K562 (cell line): ENCODE results near the gene PSG2. TPM values are rescaled to one million over a fixed set of nuclear protein-coding genes. Genes with fewer than 3 reads are reported as not detected.
"Not testable (repeated sequence)": the region's sequence is repeated elsewhere in the genome, so short reads cannot be mapped to it uniquely, and the experiment has no call there.

Experiments
- ATAC-seq: fragments of 200-7000 bp; cut with Tn5 transposase; 3 replicates; pipeline ENCODE4 v1.9.1; 2020; ENCODE audit warnings: moderate library complexity
- BruUV-seq: library from RNA; stranded (reverse); fragments of 400-500 nt; replicated peaks from 2 replicates; lab custom pipeline; 2021; lab: Mats Ljungman, UMichigan
- CTCF ChIA-PET: fragments of 300-600 bp; formaldehyde crosslinking; extraction: SDS; loops from one replicate; lab custom pipeline; 2021; ENCODE audit warnings: low intra/inter-chr PET ratio; lab: Yijun Ruan, JAX
- POLR2A ChIA-PET: fragments of 300-600, 350-650 bp; sonication (Branson Sonifier 250); formaldehyde crosslinking; extraction: SDS; loops from one replicate; lab custom pipeline; 2021; ENCODE audit warnings: antibody characterized with exemption, inconsistent platforms; lab: Yijun Ruan, JAX
- DNase-seq, 4 experiments: peaks; one replicate each; pipeline versions ENCODE4 v3.0.0 to v3.0.0-alpha.2; 2011 to 2018; ENCODE audit warnings: low spot score in 3 of 4, mixed read lengths in 3 of 4; ENCODE audit errors: extremely low read depth in 1 of 4
- FAIRE-seq: peaks from 2 replicates; lab custom pipeline; 2011; peaks lifted over from hg19 to GRCh38; lab: Jason Lieb, UNC
- H2AFZ ChIP-seq: 2 replicates; pipeline ENCODE4 v1.6.0; 2011; ENCODE audit warnings: low read depth, low read length, control low read depth, inconsistent platforms
- H3K27ac ChIP-seq: fragments of 200-600 bp; 3 replicates; pipeline ENCODE4 v1.8.0; 2011; ENCODE audit warnings: low read depth, mild to moderate bottlenecking, control low read depth, inconsistent platforms, low read length, moderate library complexity, mixed read lengths; ENCODE audit errors: extremely low read depth
- H3K27me3 ChIP-seq, 2 experiments: fragments of 300-600 bp in 1 of 2; 2 replicates in 1 of 2; 3 replicates in 1 of 2; pipeline versions ENCODE4 v1.6.0 to v1.8.0; 2011; ENCODE audit warnings: inconsistent platforms in 2 of 2, low read length in 2 of 2, mild to moderate bottlenecking in 1 of 2, mixed read lengths in 1 of 2, moderate library complexity in 1 of 2; ENCODE audit not compliant: control insufficient read depth in 2 of 2, insufficient read depth in 2 of 2
- H3K36me3 ChIP-seq: fragments of 300-600 bp; 3 replicates; pipeline ENCODE4 v1.8.0; 2011; ENCODE audit warnings: mild to moderate bottlenecking, low read length, inconsistent platforms; ENCODE audit not compliant: control insufficient read depth, insufficient read depth
- H3K4me1 ChIP-seq, 2 experiments: fragments of 200-600 bp in 1 of 2; replicated peaks in 1 of 2; 2 replicates in 1 of 2; 3 replicates in 1 of 2; pipeline versions ENCODE4 v1.5.1 to v1.8.0; 2011; ENCODE audit warnings: inconsistent platforms in 2 of 2, low read length in 2 of 2, mild to moderate bottlenecking in 1 of 2, mixed read lengths in 1 of 2, moderate library complexity in 1 of 2; ENCODE audit not compliant: control insufficient read depth in 2 of 2, insufficient read depth in 2 of 2
- H3K4me2 ChIP-seq: 2 replicates; pipeline ENCODE4 v1.6.1; 2011; ENCODE audit warnings: low read length, control low read depth, inconsistent platforms, mixed read lengths; ENCODE audit not compliant: insufficient read depth
- H3K4me3 ChIP-seq: fragments of 200-600 bp; sonication (generic), shearing (Covaris generic); 2 replicates; pipeline ENCODE4 v1.5.1; 2016; ENCODE audit warnings: control low read depth, inconsistent platforms
- H3K79me2 ChIP-seq: fragments of 200-600 bp; 3 replicates; pipeline ENCODE4 v1.8.0; 2011; ENCODE audit warnings: low read length, inconsistent platforms; ENCODE audit not compliant: control insufficient read depth, insufficient read depth
- H3K9ac ChIP-seq, 2 experiments: 2 replicates each; pipeline versions ENCODE4 v1.6.0 to v1.6.1; 2011; ENCODE audit warnings: low read depth in 2 of 2, low read length in 2 of 2, control low read depth in 1 of 2, inconsistent platforms in 1 of 2, mild to moderate bottlenecking in 1 of 2, mixed read lengths in 1 of 2; ENCODE audit not compliant: insufficient read depth in 1 of 2
- H3K9me1 ChIP-seq: one replicate; pipeline ENCODE4 v1.6.0; 2011; ENCODE audit warnings: inconsistent platforms, mild to moderate bottlenecking, low read length, moderate library complexity; ENCODE audit not compliant: control insufficient read depth, insufficient read depth
- H3K9me3 ChIP-seq: replicated peaks from 2 replicates; pipeline ENCODE4 v1.5.1; 2011; ENCODE audit warnings: low read depth, low read length, inconsistent platforms; ENCODE audit not compliant: control insufficient read depth, insufficient read depth
- H4K20me1 ChIP-seq: replicated peaks from 2 replicates; pipeline ENCODE4 v1.6.1; 2011; ENCODE audit warnings: low read length, inconsistent platforms, mixed read lengths; ENCODE audit not compliant: control insufficient read depth, insufficient read depth
- WGBS: fragments of 100-300 bp; shearing (Covaris generic); methylation state at CpG from one replicate; pipeline ENCODE4 v1.1.6; 2016; ENCODE audit warnings: low coverage, mixed read lengths; ENCODE audit not compliant: insufficient coverage; ENCODE audit errors: missing lambda C conversion rate; 5-methylcytosine and 5-hydroxymethylcytosine counted together
- in situ Hi-C: fragments of 300-500 bp; cut with MboI; formaldehyde crosslinking; loops from 4 replicates; pipeline ENCODE4 v1.15.0; 2018; ENCODE audit warnings: inconsistent platforms, mixed read lengths
- intact Hi-C: fragments of 100-400 bp; cut with micrococcal nuclease; formaldehyde crosslinking; loops from 2 replicates; pipeline ENCODE4 v1.14.2; 2022
- polyA plus RNA-seq, 8 experiments: library from polyadenylated mRNA; depleted of rRNA in 4 of 8; stranded (reverse) in 5 of 8; unstranded in 3 of 8; fragments of >200 nt; fragmentation: Nextera tagmentation in 2 of 8; fragmentation: Illumina TruSeq in 1 of 8; extraction: Ambion mirVana in 2 of 8; extraction: Trizol in 1 of 8; gene quantifications; 2 replicates each; pipeline versions ENCODE4 v1.2.1 to v1.2.3, GENCODE V29; 2011 to 2014; ENCODE audit warnings: inconsistent platforms in 1 of 8, missing spikeins in 1 of 8
- total RNA-seq, 7 experiments: library from RNA; depleted of rRNA in 6 of 7; stranded (reverse); fragments of >200 nt in 6 of 7; fragmentation: Illumina TruSeq in 2 of 7; extraction: Trizol in 2 of 7; gene quantifications; 2 replicates each; pipeline versions ENCODE4 v1.2.1 to v1.2.3, GENCODE V29; 2011 to 2021; ENCODE audit warnings: low replicate concordance in 1 of 7

Gene PSG2
- total and polyA plus RNA-seq, 9 of the 15 experiments (the other 6 are each of a cell fraction or from before 2014, with no cell fraction given) = not detected

GRCh38 chr19:43119526-43119925 lies 37.0 kb upstream of the PSG2 start:
- H3K9me1 ChIP-seq, H3K4me2 ChIP-seq, FAIRE-seq, POLR2A ChIA-PET, H2AFZ ChIP-seq, H3K27me3 ChIP-seq, H3K4me1 ChIP-seq, H3K4me3 ChIP-seq, H3K36me3 ChIP-seq, intact Hi-C loops, ATAC-seq, H3K9me3 ChIP-seq, H3K9ac ChIP-seq, H3K79me2 ChIP-seq, H4K20me1 ChIP-seq, BruUV-seq, DNase-seq, in situ Hi-C loops, CTCF ChIA-PET, H3K27ac ChIP-seq: not testable (repeated sequence)
- no CpG with 5 or more reads among the region's 3 CpGs for WGBS

GRCh38 chr19:43116421-43116820 lies 33.9 kb upstream of the PSG2 start:
- H3K9me3 ChIP-seq, intact Hi-C loops, ATAC-seq, H3K4me3 ChIP-seq, H3K36me3 ChIP-seq, in situ Hi-C loops, FAIRE-seq, BruUV-seq, H3K79me2 ChIP-seq, H4K20me1 ChIP-seq, H2AFZ ChIP-seq, H3K9me1 ChIP-seq, H3K9ac ChIP-seq, H3K27ac ChIP-seq, H3K27me3 ChIP-seq, POLR2A ChIA-PET, H3K4me2 ChIP-seq, CTCF ChIA-PET, H3K4me1 ChIP-seq, DNase-seq: not testable (repeated sequence)
- WGBS = 0% methylated on average over 3 of the region's 3 CpGs

- H3K27me3 ChIP-seq, H3K79me2 ChIP-seq, CTCF ChIA-PET, H3K27ac ChIP-seq, H3K4me3 ChIP-seq, H3K9ac ChIP-seq, ATAC-seq, BruUV-seq, POLR2A ChIA-PET, H3K36me3 ChIP-seq, in situ Hi-C loops, H3K9me1 ChIP-seq, FAIRE-seq, DNase-seq, H3K4me2 ChIP-seq, H2AFZ ChIP-seq, intact Hi-C loops, H3K4me1 ChIP-seq, H4K20me1 ChIP-seq, H3K9me3 ChIP-seq: not testable (repeated sequence)
- WGBS = 0% methylated on average over 1 of the region's 1 CpG
Observed at GRCh38 chr19:43115548-43115947, 33.0 kb upstream of the PSG2 start.

DNA sequence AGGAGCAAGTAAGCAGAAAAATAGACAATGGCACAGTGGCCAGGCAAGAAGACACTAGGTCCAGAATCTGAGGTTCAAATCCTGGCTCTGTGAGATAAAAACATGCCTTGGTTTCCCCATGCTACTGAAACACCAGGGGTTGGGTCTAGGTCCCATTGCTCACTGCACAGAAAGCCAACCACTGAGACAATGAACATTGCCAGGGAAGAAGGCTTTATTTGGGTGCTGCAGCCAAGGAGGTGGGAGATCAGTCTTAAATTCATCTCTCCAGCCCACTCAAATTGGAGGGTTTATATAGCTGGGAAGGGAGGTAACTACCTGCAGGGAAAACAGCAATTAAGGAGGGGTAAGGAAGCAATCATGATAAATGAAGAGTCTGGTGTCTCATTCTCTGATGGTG lies 32.6 kb upstream of the PSG2 start:
- not testable (repeated sequence) for FAIRE-seq, ATAC-seq

More for the DNA sequence above, 32.6 kb upstream of the PSG2 start:
- H3K9me3 ChIP-seq, intact Hi-C loops, DNase-seq, H3K27me3 ChIP-seq, H3K4me3 ChIP-seq, H3K9ac ChIP-seq, POLR2A ChIA-PET, H3K27ac ChIP-seq, H2AFZ ChIP-seq, H3K4me1 ChIP-seq, in situ Hi-C loops, H4K20me1 ChIP-seq, H3K79me2 ChIP-seq, H3K9me1 ChIP-seq, H3K4me2 ChIP-seq, CTCF ChIA-PET, H3K36me3 ChIP-seq, BruUV-seq: not testable (repeated sequence)
